ENCODE measurements around the gene ELK1.

ELK1 gene

GRCh38 chrX:47645530-47645929, 4.8 kb downstream of the ELK1 start:
- FAIRE-seq (no peak), DNase-seq (ENCODE audit: low spot score) (no peak)

- FAIRE-seq (no peak), DNase-seq (ENCODE audit: low spot score) (no peak)
These were observed 5.7 kb downstream of the ELK1 start for GRCh38 chrX:47644557-47645091.

GRCh38 chrX:47643926-47644325, 6.4 kb downstream of the ELK1 start:
- FAIRE-seq: no peak
- DNase-seq (ENCODE audit: low spot score): no peak

- no peak for DNase-seq (ENCODE audit: low spot score)
- FAIRE-seq: no peak
These were observed 11.5 kb downstream of the ELK1 start for GRCh38 chrX:47638816-47639215.

- DNase-seq (ENCODE audit: low spot score): no peak
- no peak for FAIRE-seq
These were observed 12.7 kb downstream of the ELK1 start for GRCh38 chrX:47637546-47638195.

GRCh38 chrX:47634871-47635575, 15.3 kb downstream of the ELK1 start:
- FAIRE-seq (no peak), DNase-seq (ENCODE audit: low spot score) (no peak)

- DNase-seq (ENCODE audit: low spot score): no peak
- FAIRE-seq: no peak
These were observed 16.4 kb downstream of the ELK1 start for GRCh38 chrX:47633689-47634590.

- FAIRE-seq: no peak
- DNase-seq (ENCODE audit: low spot score): no peak
These were observed 17.7 kb downstream of the ELK1 start for GRCh38 chrX:47632666-47633065.

- no peak for FAIRE-seq
- no peak for DNase-seq (ENCODE audit: low spot score)
These were observed 18.7 kb downstream of the ELK1 start for GRCh38 chrX:47631676-47632075.

- FAIRE-seq: no peak
These were observed 20.8 kb downstream of the ELK1 start, which contains the start of gene CFP for GRCh38 chrX:47629419-47630200. Gene CFP (minus strand): TSS chrX:47629930. CDS start chrX:47629844, 86 bp downstream.

GRCh38 chrX:47628982-47629381, 21.4 kb downstream of the ELK1 start:
- FAIRE-seq (no peak), DNase-seq (ENCODE audit: low spot score) (no peak)

More at GRCh38 chrX:47629419-47630200, 20.8 kb downstream of the ELK1 start, which contains the start of gene CFP:
- no peak for DNase-seq (ENCODE audit: low spot score)

GRCh38 chrX:47625365-47625764, 25.0 kb downstream of the ELK1 start:
- FAIRE-seq: no peak
- DNase-seq (ENCODE audit: low spot score): no peak

GRCh38 chrX:47623540-47624027, 26.8 kb downstream of the ELK1 start:
- FAIRE-seq (no peak), DNase-seq (ENCODE audit: low spot score) (peak; percentile 67)

GRCh38 chrX:47621851-47622250, 28.5 kb downstream of the ELK1 start:
- no peak for FAIRE-seq
- no peak for DNase-seq (ENCODE audit: low spot score)

- DNase-seq (ENCODE audit: low spot score) (no peak), FAIRE-seq (no peak)
These were observed 30.1 kb downstream of the ELK1 start for GRCh38 chrX:47620303-47620685.

GRCh38 chrX:47619486-47620302, 30.7 kb downstream of the ELK1 start, which contains the start of gene SYN1:
Gene SYN1 (minus strand): TSS chrX:47619857. CDS start chrX:47619728, 129 bp downstream.
- peak; percentile 87 for FAIRE-seq
- DNase-seq (ENCODE audit: low spot score): peak; percentile 91

GRCh38 chrX:47618923-47619485, 31.4 kb downstream of the ELK1 start:
- DNase-seq (ENCODE audit: low spot score): no peak
- FAIRE-seq: no peak

- DNase-seq (ENCODE audit: low spot score) (no peak), FAIRE-seq (no peak)
These were observed 35.7 kb downstream of the ELK1 start for GRCh38 chrX:47614618-47615017.

GRCh38 chrX:47613082-47613481, 37.3 kb downstream of the ELK1 start:
- DNase-seq (ENCODE audit: low spot score) (no peak), FAIRE-seq (no peak)

All from urothelium cell line (cell line).